NB4 (cell line): ENCODE measurements around the gene APOA4.

Experiments used
- CTCF ChIP-seq: IDR thresholded peaks from one replicate; pipeline ENCODE4 v1.5.1; 2012; ENCODE audit warnings: low read depth, low read length
- MAX ChIP-seq: IDR thresholded peaks from 2 replicates; pipeline ENCODE4 v1.6.1; 2011; ENCODE audit warnings: low read depth, low read length
- MYC ChIP-seq: IDR thresholded peaks from 2 replicates; pipeline ENCODE4 v1.6.1; 2011; ENCODE audit warnings: low read depth, low read length
- POLR2A ChIP-seq: IDR thresholded peaks from 2 replicates; pipeline ENCODE4 v1.6.1; 2011; ENCODE audit warnings: mild to moderate bottlenecking; ENCODE audit not compliant: insufficient read length; ENCODE audit errors: extremely low read depth

GRCh38 chr11:116798368-116798767 lies 24.7 kb downstream of the APOA4 start:
- TF ChIP-seq POLR2A (no peak), CTCF (no peak), MAX (no peak), MYC (no peak)
